ENCODE data around the gene TENM3.

TENM3 gene

GRCh38 chr4:182310316-182310715, 67.1 kb downstream of the TENM3 start:
- no peak overlapping the region for H3K4me3 ChIP-seq (replicated peaks; ENCODE audit: low read depth, low read length)
- no peak for DNase-seq (ENCODE audit: extremely low read depth, low read depth)
- TF ChIP-seq CTCF (IDR thresholded peaks at IDR 0.05; ENCODE audit: low read depth, low read length, missing control alignments), result no peak

- TF ChIP-seq CTCF (IDR thresholded peaks at IDR 0.05; ENCODE audit: low read depth, low read length, missing control alignments), result no peak
- no peak for DNase-seq (ENCODE audit: extremely low read depth, low read depth)
- no peak overlapping the region for H3K4me3 ChIP-seq (replicated peaks; ENCODE audit: low read depth, low read length)
These were observed 67.8 kb downstream of the TENM3 start for GRCh38 chr4:182310962-182311361.

GRCh38 chr4:182314537-182314936, 71.3 kb downstream of the TENM3 start:
- no peak overlapping the region for H3K4me3 ChIP-seq (replicated peaks; ENCODE audit: low read depth, low read length)
- TF ChIP-seq CTCF (IDR thresholded peaks at IDR 0.05; ENCODE audit: low read depth, low read length, missing control alignments), result no peak
- no peak for DNase-seq (ENCODE audit: extremely low read depth, low read depth)

GRCh38 chr4:182318256-182318655, 75.1 kb downstream of the TENM3 start:
- no peak for TF ChIP-seq CTCF (IDR thresholded peaks at IDR 0.05; ENCODE audit: low read depth, low read length, missing control alignments)
- DNase-seq (ENCODE audit: extremely low read depth, low read depth), result no peak
- no peak overlapping the region for H3K4me3 ChIP-seq (replicated peaks; ENCODE audit: low read depth, low read length)

- no peak for DNase-seq (ENCODE audit: extremely low read depth, low read depth)
- H3K4me3 ChIP-seq (replicated peaks; ENCODE audit: low read depth, low read length), result no peak overlapping the region
- no peak for TF ChIP-seq CTCF (IDR thresholded peaks at IDR 0.05; ENCODE audit: low read depth, low read length, missing control alignments)
These were observed 76.9 kb downstream of the TENM3 start for GRCh38 chr4:182320092-182320491.

- H3K4me3 ChIP-seq (replicated peaks; ENCODE audit: low read depth, low read length), result no peak overlapping the region
- TF ChIP-seq CTCF (IDR thresholded peaks at IDR 0.05; ENCODE audit: low read depth, low read length, missing control alignments), result no peak
- DNase-seq (ENCODE audit: extremely low read depth, low read depth), result no peak
These were observed 77.4 kb downstream of the TENM3 start for GRCh38 chr4:182320580-182320979.

GRCh38 chr4:182324282-182324681, 81.1 kb downstream of the TENM3 start:
- TF ChIP-seq CTCF (IDR thresholded peaks at IDR 0.05; ENCODE audit: low read depth, low read length, missing control alignments), result no peak
- no peak for DNase-seq (ENCODE audit: extremely low read depth, low read depth)
- no peak overlapping the region for H3K4me3 ChIP-seq (replicated peaks; ENCODE audit: low read depth, low read length)

Measured in HFF-Myc (cell line).